Fibroblast of lung (primary cell): Measurements from ENCODE around the gene ECEL1.

ENCODE experiments used
- CTCF ChIP-seq, 2 donors: IDR thresholded peaks in 1 of 2; conservative IDR thresholded peaks in 1 of 2; 1 replicate in 1 of 2; 2 replicates in 1 of 2; pipeline ENCODE4 v1.5.1; 2011 to 2012; ENCODE audit warnings: low read length in 2 of 2, control low read depth in 1 of 2, inconsistent platforms in 1 of 2, low read depth in 1 of 2, mild to moderate bottlenecking in 1 of 2
- EZH2 ChIP-seq: IDR thresholded peaks from 2 replicates; pipeline ENCODE4 v1.5.1; 2012; ENCODE audit warnings: low read length, control low read depth, mild to moderate bottlenecking; ENCODE audit errors: missing control alignments

- TF ChIP-seq CTCF (conservative IDR thresholded peaks at IDR 0.05 in 1 of 2, IDR thresholded peaks at IDR 0.05 in 1 of 2; ENCODE audit: low read depth in 1 of 2, low read length in 2 of 2) (no peak), EZH2 (no peak)
These were observed 47.9 kb downstream of the ECEL1 start for GRCh38 chr2:232439758-232440135.
